Tibial artery (tissue), 4 donors: Measurements from ENCODE around the gene PRAC1.

Source experiments
- DNase-seq, 2 donors: peaks; one replicate each; pipeline ENCODE4 v3.0.0-alpha.2; 2019
- H3K27ac ChIP-seq, 2 donors: fragments of 200-600 bp; sonication (generic) in 1 of 2; 1 replicate in 1 of 2; 2 replicates in 1 of 2; pipeline ENCODE4 v1.5.1; 2018 to 2019; ENCODE audit warnings: mild to moderate bottlenecking in 1 of 2
- H3K27me3 ChIP-seq, 2 donors: fragments of 200-600 bp; sonication (generic) in 1 of 2; one replicate each; pipeline versions ENCODE4 v1.5.1 to v1.6.0; 2016 to 2019
- H3K36me3 ChIP-seq, 3 donors: fragments of 200-600 bp; sonication (generic) in 2 of 3; one replicate each; pipeline ENCODE4 v1.5.1; 2016 to 2019; ENCODE audit warnings: mild to moderate bottlenecking in 2 of 3
- H3K4me1 ChIP-seq, 4 donors: fragments of 200-600 bp; sonication (generic) in 2 of 4; 1 replicate in 3 of 4; 2 replicates in 1 of 4; pipeline ENCODE4 v1.5.1; 2016 to 2019
- H3K4me3 ChIP-seq, 2 donors: fragments of 200-600 bp; sonication (generic) in 1 of 2; 1 replicate in 1 of 2; 2 replicates in 1 of 2; pipeline ENCODE4 v1.5.1; 2018 to 2019; ENCODE audit warnings: mild to moderate bottlenecking in 2 of 2
- H3K9me3 ChIP-seq, 3 donors: fragments of 200-600 bp; sonication (generic) in 1 of 3; one replicate each; pipeline ENCODE4 v1.5.1; 2016 to 2019
- intact Hi-C: fragments of 100-400 bp; cut with DNase I; formaldehyde crosslinking; loops from one replicate; pipeline ENCODE4 v1.15.0; 2023; ENCODE audit warnings: low total_unique reads
- TF ChIP-seq, protein P1 (sequence below), 2 experiments: fragments of 200-600 bp in 1 of 2; fragments of 450-650 bp in 1 of 2; IDR thresholded peaks; one replicate each; pipeline ENCODE4 v1.5.1; 2017 to 2019; ENCODE audit warnings: antibody characterized with exemption in 2 of 2, mild to moderate bottlenecking in 1 of 2, moderate library complexity in 1 of 2

Gene PRAC1

DNA sequence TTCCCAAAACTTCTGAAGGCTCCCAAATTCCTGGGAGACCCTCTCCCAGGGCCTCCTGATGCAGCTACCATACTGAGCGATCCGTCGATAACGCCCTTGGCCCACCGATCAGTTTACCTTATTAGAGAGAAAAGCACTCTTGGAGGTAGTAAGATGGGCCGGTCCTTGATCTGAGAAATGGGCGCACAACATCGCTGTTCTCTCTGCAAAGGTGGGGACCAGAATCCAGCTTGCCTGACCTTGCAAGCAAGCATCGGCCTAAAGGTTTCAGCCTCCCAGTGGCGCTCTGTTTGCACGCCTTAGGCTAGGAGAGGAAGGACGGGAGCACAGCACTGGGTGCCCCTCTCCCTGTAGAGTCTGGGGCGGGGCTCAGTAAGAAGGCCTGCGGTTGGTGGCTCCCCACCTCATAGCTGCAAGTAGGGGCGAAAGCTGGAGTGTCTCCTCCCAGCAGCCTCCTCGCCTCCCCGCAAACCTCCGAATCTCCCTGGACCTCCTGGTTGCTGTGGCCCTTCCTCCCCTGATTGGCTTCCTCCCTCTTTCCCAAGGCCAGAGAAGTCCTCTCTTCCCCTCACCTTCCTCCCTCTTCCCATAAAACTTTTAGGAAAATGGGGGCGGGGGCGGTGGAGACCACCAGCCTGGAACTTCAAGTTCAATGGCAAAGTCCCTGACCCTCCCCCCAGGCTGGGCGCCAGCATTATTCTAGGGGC, at the start of gene PRAC1:
Gene PRAC1 (minus strand): TSS at position 318 of the 707 bp plus-strand sequence. CDS start 126 bp downstream, at position 192.
- H3K4me3 ChIP-seq = no peak within 1 kb of the TSS
- TF ChIP-seq, protein P1, sequence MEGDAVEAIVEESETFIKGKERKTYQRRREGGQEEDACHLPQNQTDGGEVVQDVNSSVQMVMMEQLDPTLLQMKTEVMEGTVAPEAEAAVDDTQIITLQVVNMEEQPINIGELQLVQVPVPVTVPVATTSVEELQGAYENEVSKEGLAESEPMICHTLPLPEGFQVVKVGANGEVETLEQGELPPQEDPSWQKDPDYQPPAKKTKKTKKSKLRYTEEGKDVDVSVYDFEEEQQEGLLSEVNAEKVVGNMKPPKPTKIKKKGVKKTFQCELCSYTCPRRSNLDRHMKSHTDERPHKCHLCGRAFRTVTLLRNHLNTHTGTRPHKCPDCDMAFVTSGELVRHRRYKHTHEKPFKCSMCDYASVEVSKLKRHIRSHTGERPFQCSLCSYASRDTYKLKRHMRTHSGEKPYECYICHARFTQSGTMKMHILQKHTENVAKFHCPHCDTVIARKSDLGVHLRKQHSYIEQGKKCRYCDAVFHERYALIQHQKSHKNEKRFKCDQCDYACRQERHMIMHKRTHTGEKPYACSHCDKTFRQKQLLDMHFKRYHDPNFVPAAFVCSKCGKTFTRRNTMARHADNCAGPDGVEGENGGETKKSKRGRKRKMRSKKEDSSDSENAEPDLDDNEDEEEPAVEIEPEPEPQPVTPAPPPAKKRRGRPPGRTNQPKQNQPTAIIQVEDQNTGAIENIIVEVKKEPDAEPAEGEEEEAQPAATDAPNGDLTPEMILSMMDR (IDR thresholded peaks at IDR 0.05) = no peak
- H3K36me3 ChIP-seq = no peaks in the 10 kb centered on the region
- no peak for DNase-seq
- intact Hi-C loops = loop anchor here (10.0 kb wide), 1 partner anchor 162 kb away; no protein-coding TSS in a partner anchor
- H3K4me1 ChIP-seq = peaks cover 0 to 36% (median 23%) of the 10 kb centered on the region in 4 donors
- H3K9me3 ChIP-seq = no peaks in the 10 kb centered on the region
- H3K27me3 ChIP-seq = peaks cover 13 to 100% of the 10 kb centered on the region in 2 donors
- no peak within 1 kb of the TSS for H3K27ac ChIP-seq

DNA sequence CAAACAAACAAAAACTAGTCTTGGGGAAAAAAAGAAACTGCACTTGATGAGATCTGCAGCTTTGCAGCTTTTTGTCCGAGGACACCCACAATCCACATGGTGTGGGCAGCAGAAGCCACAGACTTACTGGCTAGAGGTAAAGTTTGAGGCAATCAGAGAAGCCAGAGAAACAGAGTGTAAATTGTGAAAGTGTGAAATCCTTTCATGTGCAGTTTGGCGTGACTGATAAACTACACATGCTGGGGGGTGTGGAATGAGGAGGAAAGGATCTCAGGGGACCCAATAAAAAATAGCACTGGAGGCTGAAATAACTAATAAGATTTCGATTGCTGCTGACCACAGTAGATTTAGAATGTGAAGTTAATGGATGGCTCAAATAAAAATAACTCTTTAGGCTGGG, 48.6 kb upstream of the PRAC1 start:
- intact Hi-C loops = no loop called here
- peaks cover 0 to 50% of the 10 kb centered on the region in 2 donors for H3K27me3 ChIP-seq

GRCh38 chr17:48769009-48769675, 46.8 kb upstream of the PRAC1 start:
- no peaks in the 10 kb centered on the region for H3K9me3 ChIP-seq
- H3K27ac ChIP-seq = no peak overlapping the region
- H3K4me1 ChIP-seq = no peaks in the 10 kb centered on the region
- H3K36me3 ChIP-seq = no peaks in the 10 kb centered on the region
- intact Hi-C loops = no loop called here
- TF ChIP-seq, protein P1 (IDR thresholded peaks at IDR 0.05) = no peak
- peak in 1 of 2 donors; percentile 39 for DNase-seq
- H3K27me3 ChIP-seq = peaks cover 0 to 58% of the 10 kb centered on the region in 2 donors
- H3K4me3 ChIP-seq = no peak overlapping the region

More for the DNA sequence above, 48.6 kb upstream of the PRAC1 start:
- no peak overlapping the region for H3K27ac ChIP-seq
- TF ChIP-seq, protein P1 (IDR thresholded peaks at IDR 0.05) = no peak
- H3K4me1 ChIP-seq = no peaks in the 10 kb centered on the region
- no peaks in the 10 kb centered on the region for H3K9me3 ChIP-seq
- H3K4me3 ChIP-seq = no peak overlapping the region
- no peaks in the 10 kb centered on the region for H3K36me3 ChIP-seq
- no peak for DNase-seq

GRCh38 chr17:48767263-48767774, 45.0 kb upstream of the PRAC1 start:
- H3K4me3 ChIP-seq = no peak overlapping the region
- no peaks in the 10 kb centered on the region for H3K36me3 ChIP-seq
- H3K9me3 ChIP-seq = no peaks in the 10 kb centered on the region
- DNase-seq = peak in 1 of 2 donors; percentile 48
- TF ChIP-seq, protein P1 (IDR thresholded peaks at IDR 0.05) = no peak
- H3K27me3 ChIP-seq = peaks cover 0 to 68% of the 10 kb centered on the region in 2 donors
- intact Hi-C loops = no loop called here
- no peak overlapping the region for H3K27ac ChIP-seq
- H3K4me1 ChIP-seq = no peaks in the 10 kb centered on the region

DNA sequence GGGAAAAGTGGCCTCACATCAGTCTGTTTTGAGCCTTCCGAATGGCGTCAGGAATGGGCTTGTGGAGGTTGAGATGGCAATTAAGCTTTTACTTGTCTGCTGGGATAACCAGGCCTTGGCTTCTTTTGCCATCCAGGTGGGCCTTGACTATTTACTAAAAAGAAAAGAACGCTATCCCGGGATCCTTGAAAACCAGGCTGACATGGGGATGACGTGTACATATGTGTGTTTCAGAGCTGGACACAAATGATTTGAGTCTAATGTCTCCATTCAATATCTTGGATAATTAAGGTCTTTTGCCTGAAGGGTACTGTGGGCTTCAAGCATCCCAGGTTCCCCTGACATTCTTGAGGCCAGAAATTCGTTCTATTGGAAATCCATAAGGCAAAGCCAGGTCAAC, 38.8 kb upstream of the PRAC1 start:
- H3K27me3 ChIP-seq = peaks cover 0 to 88% of the 10 kb centered on the region in 2 donors
- TF ChIP-seq, protein P1 (IDR thresholded peaks at IDR 0.05) = no peak
- H3K4me3 ChIP-seq = no peak overlapping the region
- no peaks in the 10 kb centered on the region for H3K9me3 ChIP-seq
- intact Hi-C loops = no loop called here
- no peak overlapping the region for H3K27ac ChIP-seq
- DNase-seq = peak in 1 of 2 donors; percentile 11
- H3K36me3 ChIP-seq = no peaks in the 10 kb centered on the region
- H3K4me1 ChIP-seq = no peaks in the 10 kb centered on the region
